ENCODE measurements around the gene POLE4. TPM values are rescaled to one million over a fixed set of nuclear protein-coding genes. Genes with fewer than 3 reads are reported as not detected.

POLE4 gene
- total and polyA plus RNA-seq, 7 donors, result 26.7 to 147 (median 51.7) TPM

DNA sequence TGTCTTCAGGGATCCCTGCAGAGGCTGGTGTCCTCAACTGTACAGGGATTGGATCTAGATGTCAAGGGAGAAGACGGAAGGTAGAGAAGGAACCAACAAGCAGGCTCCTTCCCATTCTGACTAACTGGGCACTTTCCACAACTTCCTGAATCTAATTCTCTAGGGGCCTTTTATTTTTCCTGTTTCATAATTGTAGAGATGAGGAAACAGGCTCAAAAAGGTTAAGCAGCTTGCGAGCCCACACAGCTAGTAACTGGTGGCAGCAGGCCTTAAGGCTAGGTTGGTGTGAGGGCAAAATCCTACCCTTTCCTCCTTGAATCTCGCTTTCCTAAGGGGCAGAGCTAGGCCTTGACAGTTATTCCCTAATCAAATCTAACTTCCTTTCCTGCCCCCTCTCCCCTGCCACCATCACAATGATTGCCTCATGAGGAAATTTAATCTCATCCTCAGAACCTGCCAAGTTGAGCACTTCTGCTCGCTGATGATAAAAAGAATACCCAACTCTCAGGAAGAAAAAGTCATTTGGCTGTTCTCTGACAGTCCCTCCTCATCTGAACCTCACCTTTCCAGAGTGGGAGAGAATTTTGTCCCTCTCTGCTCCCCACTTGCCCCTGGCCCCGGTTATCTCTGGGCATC, 35.7 kb upstream of the POLE4 start:
- Histone ChIP-seq H3K9me3 (no peaks in the 10 kb centered on the region), H3K4me1 (peaks cover 0 to 4% (median 4%) of the 10 kb centered on the region in 4 donors), H3K36me3 (no peaks in the 10 kb centered on the region), H3K27ac (no peak overlapping the region), H3K4me3 (no peak overlapping the region), H3K27me3 (peaks cover 0 to 15% (median 0%) of the 10 kb centered on the region in 3 donors)
- 72 to 89% methylated on average over 5 of the region's 5 CpGs for WGBS, 2 donors
- TF ChIP-seq POLR2A (IDR thresholded peaks at IDR 0.05) (no peak), EP300 (IDR thresholded peaks at IDR 0.05) (no peak), POLR2AphosphoS5 (IDR thresholded peaks at IDR 0.05) (no peak)
- TF ChIP-seq, protein P1, sequence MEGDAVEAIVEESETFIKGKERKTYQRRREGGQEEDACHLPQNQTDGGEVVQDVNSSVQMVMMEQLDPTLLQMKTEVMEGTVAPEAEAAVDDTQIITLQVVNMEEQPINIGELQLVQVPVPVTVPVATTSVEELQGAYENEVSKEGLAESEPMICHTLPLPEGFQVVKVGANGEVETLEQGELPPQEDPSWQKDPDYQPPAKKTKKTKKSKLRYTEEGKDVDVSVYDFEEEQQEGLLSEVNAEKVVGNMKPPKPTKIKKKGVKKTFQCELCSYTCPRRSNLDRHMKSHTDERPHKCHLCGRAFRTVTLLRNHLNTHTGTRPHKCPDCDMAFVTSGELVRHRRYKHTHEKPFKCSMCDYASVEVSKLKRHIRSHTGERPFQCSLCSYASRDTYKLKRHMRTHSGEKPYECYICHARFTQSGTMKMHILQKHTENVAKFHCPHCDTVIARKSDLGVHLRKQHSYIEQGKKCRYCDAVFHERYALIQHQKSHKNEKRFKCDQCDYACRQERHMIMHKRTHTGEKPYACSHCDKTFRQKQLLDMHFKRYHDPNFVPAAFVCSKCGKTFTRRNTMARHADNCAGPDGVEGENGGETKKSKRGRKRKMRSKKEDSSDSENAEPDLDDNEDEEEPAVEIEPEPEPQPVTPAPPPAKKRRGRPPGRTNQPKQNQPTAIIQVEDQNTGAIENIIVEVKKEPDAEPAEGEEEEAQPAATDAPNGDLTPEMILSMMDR (IDR thresholded peaks at IDR 0.05), result no peak
- intact Hi-C loops (cut with DNase I), result loop anchor here (5.0 kb wide), 1 partner anchor 685 kb away; no protein-coding TSS in a partner anchor
- no peak for DNase-seq

DNA sequence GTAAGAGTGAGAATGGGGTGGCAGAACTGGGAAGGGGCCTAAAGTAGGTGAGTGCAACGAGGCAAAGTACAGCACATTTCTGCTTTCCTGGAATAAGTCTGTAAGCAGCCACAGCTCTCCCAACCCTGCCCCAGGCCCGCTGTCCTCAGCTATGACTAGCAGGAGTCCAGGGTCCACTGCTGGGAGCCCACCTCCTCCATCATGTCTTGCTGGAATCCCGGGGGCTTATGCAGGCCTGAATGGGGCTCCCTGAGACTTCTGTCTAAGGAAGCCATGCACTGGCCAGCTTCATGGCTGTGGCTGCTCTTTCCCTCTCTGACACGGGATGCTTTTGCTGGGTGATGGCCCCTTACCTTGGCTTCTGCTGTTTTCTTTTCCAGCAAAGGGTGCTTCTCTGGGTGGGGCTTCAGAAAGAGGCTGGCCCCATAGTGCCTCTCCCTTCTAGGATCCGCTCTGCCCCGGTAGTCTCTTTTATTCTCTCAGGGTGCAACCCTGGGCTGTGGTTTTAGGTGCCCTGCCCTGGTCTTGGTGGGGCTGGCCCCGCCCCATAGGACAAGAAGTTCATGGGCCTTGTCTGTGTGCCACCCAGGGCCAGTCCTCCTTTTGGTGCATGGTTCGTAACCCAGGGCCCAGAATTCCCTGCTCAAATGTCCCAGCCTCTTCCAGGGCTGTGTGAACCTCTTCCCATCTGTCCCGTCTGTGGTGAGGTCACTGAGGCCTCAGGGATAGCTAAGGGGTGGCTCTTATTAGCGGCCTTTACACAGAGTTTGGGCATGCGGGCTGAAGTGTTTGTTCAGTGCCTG, 33.8 kb upstream of the POLE4 start:
- Histone ChIP-seq H3K27me3 (peaks cover 0 to 9% (median 0%) of the 10 kb centered on the region in 3 donors), H3K27ac (no peak overlapping the region), H3K4me1 (peaks cover 0 to 4% (median 4%) of the 10 kb centered on the region in 4 donors), H3K4me3 (no peak overlapping the region), H3K9me3 (no peaks in the 10 kb centered on the region), H3K36me3 (no peaks in the 10 kb centered on the region)
- WGBS, 2 donors, result 82 to 84% methylated on average over 11 of the region's 11 CpGs
- DNase-seq, result no peak
- intact Hi-C loops (cut with DNase I), result loop anchor here (5.0 kb wide), 1 partner anchor 683 kb away; no protein-coding TSS in a partner anchor
- TF ChIP-seq POLR2AphosphoS5 (IDR thresholded peaks at IDR 0.05) (no peak), POLR2A (IDR thresholded peaks at IDR 0.05) (no peak), EP300 (IDR thresholded peaks at IDR 0.05) (no peak)
- TF ChIP-seq, protein P1 (IDR thresholded peaks at IDR 0.05), result no peak

DNA sequence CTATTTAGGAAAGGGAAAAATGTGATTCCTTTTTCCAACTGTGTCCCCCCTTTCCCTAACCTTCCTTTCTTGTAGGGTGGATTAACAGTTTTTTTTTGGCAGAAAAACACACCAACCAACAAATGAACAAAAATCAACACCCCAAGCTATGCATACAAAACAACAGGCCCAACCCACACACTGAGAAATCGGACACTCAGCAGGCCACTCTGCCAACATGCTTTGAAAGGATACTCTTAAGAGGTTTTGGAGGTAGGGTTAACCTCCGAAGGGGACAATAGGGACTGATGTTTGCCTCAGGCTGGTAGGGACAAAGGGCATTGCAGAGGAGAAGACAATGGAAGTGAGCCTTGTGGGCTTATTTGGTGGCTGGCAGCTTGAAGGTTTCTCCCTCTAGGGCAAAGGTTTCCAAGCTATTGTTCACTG, 33.1 kb upstream of the POLE4 start:
- no peaks in the 10 kb centered on the region for H3K36me3 ChIP-seq
- no peak overlapping the region for H3K27ac ChIP-seq
- no peak overlapping the region for H3K4me3 ChIP-seq
- H3K4me1 ChIP-seq, result no peaks in the 10 kb centered on the region
- intact Hi-C loops (cut with DNase I), result no loop called here
- 72 to 80% methylated on average over 2 of the region's 2 CpGs for WGBS, 2 donors
- H3K27me3 ChIP-seq, result peaks cover 0 to 2% (median 0%) of the 10 kb centered on the region in 3 donors
- no peak for DNase-seq
- H3K9me3 ChIP-seq, result no peaks in the 10 kb centered on the region
- TF ChIP-seq, protein P1 (IDR thresholded peaks at IDR 0.05), result no peak
- TF ChIP-seq POLR2AphosphoS5 (IDR thresholded peaks at IDR 0.05), result no peak
- no peak for TF ChIP-seq POLR2A (IDR thresholded peaks at IDR 0.05)
- no peak for TF ChIP-seq EP300 (IDR thresholded peaks at IDR 0.05)

DNA sequence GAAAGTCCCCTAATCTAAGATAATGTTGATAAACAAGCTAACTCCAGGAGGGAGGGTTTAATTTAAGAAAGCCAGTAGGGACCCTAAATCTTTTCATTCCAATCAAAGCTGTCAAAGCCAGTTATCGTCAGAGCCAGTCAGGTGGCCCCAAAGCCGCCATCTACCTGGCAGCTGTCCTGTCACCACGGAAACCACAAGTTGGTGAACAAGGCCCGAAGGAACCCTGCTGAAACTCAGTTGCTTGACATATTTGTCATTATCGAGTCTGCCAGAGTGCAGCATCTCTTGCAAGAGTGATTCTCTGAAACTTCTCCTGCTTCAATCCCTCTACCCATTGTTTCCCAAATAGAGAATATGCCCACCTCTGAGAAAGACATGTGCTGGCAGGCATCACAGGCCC, 30.8 kb upstream of the POLE4 start:
- 80 to 89% methylated on average over 5 of the region's 5 CpGs for whole genome bisulfite sequencing, 2 donors
- no peak overlapping the region for H3K27ac ChIP-seq
- no peak overlapping the region for H3K4me3 ChIP-seq
- H3K4me1 ChIP-seq, result no peaks in the 10 kb centered on the region
- H3K36me3 ChIP-seq, result peaks cover 0 to 3% (median 0%) of the 10 kb centered on the region in 4 donors
- H3K27me3 ChIP-seq, result no peaks in the 10 kb centered on the region
- intact Hi-C loops (cut with DNase I), result no loop called here
- H3K9me3 ChIP-seq, result no peaks in the 10 kb centered on the region
- TF ChIP-seq EP300 (IDR thresholded peaks at IDR 0.05) (no peak), POLR2A (IDR thresholded peaks at IDR 0.05) (no peak), POLR2AphosphoS5 (IDR thresholded peaks at IDR 0.05) (no peak)
- TF ChIP-seq, protein P1 (IDR thresholded peaks at IDR 0.05), result no peak
- no peak for DNase-seq
